CD14-positive monocyte (primary cell): ENCODE measurements around the gene SCAPER. TPM values are rescaled to one million over a fixed set of nuclear protein-coding genes. Genes with fewer than 3 reads are reported as not detected.
A peak's percentile ranks its signal among the peaks of the same experiment; 100 is the strongest.

Source experiments
- DNase-seq, 3 donors: peaks; one replicate each; pipeline ENCODE4 v3.0.0-alpha.2; 2011 to 2022
- H2AFZ ChIP-seq: 2 replicates; pipeline ENCODE4 v1.6.0; 2012; ENCODE audit warnings: mild to moderate bottlenecking, low read depth, low read length, inconsistent platforms; ENCODE audit not compliant: insufficient read depth, poor library complexity, severe bottlenecking
- H3K27ac ChIP-seq, 2 donors: 1 replicate in 1 of 2; 2 replicates in 1 of 2; pipeline ENCODE4 v1.5.1; 2012 to 2013; ENCODE audit warnings: low read length in 2 of 2, control low read depth in 1 of 2, inconsistent platforms in 1 of 2, low read depth in 1 of 2, mild to moderate bottlenecking in 1 of 2
- H3K27me3 ChIP-seq, 2 donors: one replicate each; pipeline versions ENCODE4 v1.6.0 to v1.6.1; 2011 to 2013; ENCODE audit warnings: low read length in 2 of 2; ENCODE audit not compliant: control insufficient read depth in 2 of 2, insufficient read depth in 2 of 2
- H3K36me3 ChIP-seq, 2 donors: replicated peaks in 1 of 2; 1 replicate in 1 of 2; 2 replicates in 1 of 2; pipeline versions ENCODE4 v1.5.1 to v1.6.1; 2012 to 2013; ENCODE audit warnings: low read length in 2 of 2, control low read depth in 1 of 2, inconsistent platforms in 1 of 2, mild to moderate bottlenecking in 1 of 2; ENCODE audit not compliant: insufficient read depth in 2 of 2, control insufficient read depth in 1 of 2
- H3K4me1 ChIP-seq, 2 donors: 1 replicate in 1 of 2; 2 replicates in 1 of 2; pipeline versions ENCODE4 v1.5.1 to v1.6.1; 2012 to 2013; ENCODE audit warnings: low read length in 2 of 2, control low read depth in 1 of 2, inconsistent platforms in 1 of 2, mild to moderate bottlenecking in 1 of 2, moderate library complexity in 1 of 2; ENCODE audit not compliant: insufficient read depth in 2 of 2, control insufficient read depth in 1 of 2
- H3K4me2 ChIP-seq: replicated peaks from 2 replicates; pipeline ENCODE3; 2012; ENCODE audit warnings: low read length, moderate library complexity, mild to moderate bottlenecking; ENCODE audit not compliant: poor library complexity, severe bottlenecking; ENCODE audit errors: extremely low read depth
- H3K4me3 ChIP-seq, 3 experiments: fragments of 200-600 bp in 1 of 3; sonication (generic) in 1 of 3; replicated peaks in 1 of 3; 1 replicate in 2 of 3; 2 replicates in 1 of 3; pipeline ENCODE4 v1.5.1; 2011 to 2013; ENCODE audit warnings: low read length in 3 of 3, mild to moderate bottlenecking in 3 of 3, control low read depth in 2 of 3, low read depth in 2 of 3, inconsistent platforms in 1 of 3, moderate library complexity in 1 of 3
- H3K79me2 ChIP-seq: 2 replicates; pipeline ENCODE4 v1.6.0; 2012; ENCODE audit warnings: mild to moderate bottlenecking, control low read depth, inconsistent platforms, low read length, moderate library complexity; ENCODE audit not compliant: insufficient read depth
- H3K9ac ChIP-seq: 2 replicates; pipeline ENCODE4 v1.6.0; 2017; ENCODE audit warnings: low read length, mild to moderate bottlenecking; ENCODE audit not compliant: insufficient read depth, poor library complexity, severe bottlenecking
- H3K9me3 ChIP-seq, 2 donors: replicated peaks in 1 of 2; 1 replicate in 1 of 2; 2 replicates in 1 of 2; pipeline versions ENCODE4 v1.5.1 to v1.6.1; 2012 to 2013; ENCODE audit warnings: low read length in 2 of 2, control low read depth in 1 of 2; ENCODE audit not compliant: control insufficient read depth in 1 of 2, insufficient read depth in 1 of 2
- H4K20me1 ChIP-seq: 2 replicates; pipeline ENCODE4 v1.6.0; 2012; ENCODE audit warnings: mild to moderate bottlenecking, low read length, control low read depth, moderate library complexity; ENCODE audit not compliant: insufficient read depth
- H3K27ac Mint-ChIP-seq, 7 donors: one replicate each; pipeline ENCODE4 v1.8.0; 2020; ENCODE audit warnings: mild to moderate bottlenecking in 7 of 7, mixed read lengths in 7 of 7, moderate library complexity in 6 of 7, inconsistent platforms in 2 of 7
- H3K27me3 Mint-ChIP-seq, 3 donors: one replicate each; pipeline ENCODE4 v1.8.0; 2021 to 2022; ENCODE audit warnings: low read depth in 3 of 3, mild to moderate bottlenecking in 3 of 3, mixed read lengths in 3 of 3, moderate library complexity in 3 of 3, inconsistent platforms in 1 of 3
- H3K36me3 Mint-ChIP-seq, 2 donors: one replicate each; pipeline ENCODE4 v1.8.0; 2020; ENCODE audit warnings: mixed read lengths in 2 of 2, inconsistent platforms in 1 of 2, mild to moderate bottlenecking in 1 of 2
- H3K4me1 Mint-ChIP-seq: one replicate; pipeline ENCODE4 v1.8.0; 2020; ENCODE audit warnings: mild to moderate bottlenecking, mixed read lengths
- H3K4me3 Mint-ChIP-seq, 2 donors: one replicate each; pipeline ENCODE4 v1.8.0; 2020; ENCODE audit warnings: mild to moderate bottlenecking in 2 of 2, mixed read lengths in 2 of 2, moderate library complexity in 1 of 2
- H3K9me3 Mint-ChIP-seq, 7 donors: one replicate each; pipeline ENCODE4 v1.8.0; 2020 to 2022; ENCODE audit warnings: mixed read lengths in 7 of 7, mild to moderate bottlenecking in 6 of 7, moderate library complexity in 6 of 7, inconsistent platforms in 2 of 7
- CTCF ChIP-seq: fragments of 200-600 bp; IDR thresholded peaks from one replicate; pipeline ENCODE4 v1.8.0; 2022; ENCODE audit warnings: antibody characterized with exemption, mild to moderate bottlenecking
- WGBS: methylation state at CpG from one replicate; pipeline ENCODE4 v1.1.5; 2013; ENCODE audit warnings: missing lambda C conversion rate; ENCODE audit not compliant: insufficient coverage; 5-methylcytosine and 5-hydroxymethylcytosine counted together
- intact Hi-C, 2 donors: fragments of 100-400 bp; cut with micrococcal nuclease; formaldehyde crosslinking; loops; one replicate each; pipeline versions ENCODE4 v1.15.0 to v1.15.1; 2023
- polyA plus RNA-seq, 3 donors: library from polyadenylated mRNA; depleted of rRNA in 1 of 3; unstranded in 2 of 3; stranded (reverse) in 1 of 3; fragments of 300-500 nt in 2 of 3; fragments of >200 nt in 1 of 3; fragmentation: Illumina TruSeq in 2 of 3; gene quantifications; 1 replicate in 2 of 3; 2 replicates in 1 of 3; pipeline ENCODE4 v1.2.3, GENCODE V29; 2012 to 2021

SCAPER gene
- polyA plus RNA-seq, 3 donors = 2.5 to 5.4 (median 4.2) TPM

DNA sequence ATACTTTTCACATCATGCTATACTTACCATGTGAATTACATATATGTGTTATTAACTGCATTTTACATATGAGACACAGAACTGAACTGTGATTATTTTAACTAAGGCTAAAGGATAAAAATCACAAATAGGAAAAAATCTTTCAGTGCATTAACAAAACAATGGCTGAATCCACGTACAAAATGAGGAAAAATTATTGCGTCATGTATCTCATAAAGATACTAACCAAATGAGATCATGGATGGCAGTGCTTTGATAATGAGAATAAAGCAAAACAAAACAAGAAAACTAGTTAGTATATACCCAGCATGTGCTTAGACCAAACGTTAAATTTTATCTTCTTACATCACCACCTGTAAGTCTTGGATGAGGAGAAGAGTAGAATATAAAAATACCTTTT lies 66.0 kb downstream of the SCAPER start:
- Mint-ChIP-seq H3K27ac (peak overlapping the region in 1 of 7 donors; percentile 47), H3K36me3 (peaks cover 19 to 25% of the 10 kb centered on the region in 2 donors), H3K4me1 (peaks cover 13% of the 10 kb centered on the region), H3K9me3 (peaks cover 3 to 23% (median 11%) of the 10 kb centered on the region in 7 donors), H3K4me3 (no peak overlapping the region), H3K27me3 (no peaks in the 10 kb centered on the region)
- no peaks in the 10 kb centered on the region for H3K79me2 ChIP-seq
- H4K20me1 ChIP-seq = no peaks in the 10 kb centered on the region
- no peak overlapping the region for H3K9ac ChIP-seq
- H3K27ac ChIP-seq = no peak overlapping the region
- H3K36me3 ChIP-seq = no peaks in the 10 kb centered on the region
- no peak overlapping the region for H2AFZ ChIP-seq
- no peaks in the 10 kb centered on the region for H3K9me3 ChIP-seq
- H3K27me3 ChIP-seq = no peaks in the 10 kb centered on the region
- DNase-seq = no peak
- no peaks in the 10 kb centered on the region for H3K4me1 ChIP-seq
- H3K4me2 ChIP-seq = no peak overlapping the region
- WGBS = no CpG with 5 or more reads among the region's 3 CpGs
- no peak for TF ChIP-seq CTCF
- H3K4me3 ChIP-seq = no peak overlapping the region
- intact Hi-C loops = no loop called here

GRCh38 chr15:76837474-76837873 lies 67.7 kb downstream of the SCAPER start:
- Histone ChIP-seq H3K27ac (no peak overlapping the region), H3K9ac (no peak overlapping the region), H4K20me1 (no peaks in the 10 kb centered on the region), H3K36me3 (peaks cover 0 to 8% of the 10 kb centered on the region in 2 donors), H3K27me3 (no peaks in the 10 kb centered on the region), H3K4me2 (no peak overlapping the region), H2AFZ (no peak overlapping the region), H3K9me3 (peaks cover 0 to 6% of the 10 kb centered on the region in 2 donors), H3K79me2 (no peaks in the 10 kb centered on the region), H3K4me3 (no peak overlapping the region), H3K4me1 (no peaks in the 10 kb centered on the region)
- Mint-ChIP-seq H3K4me1 (peaks cover 8% of the 10 kb centered on the region), H3K27ac (peak overlapping the region in 1 of 7 donors; percentile 52), H3K36me3 (peaks cover 29 to 35% of the 10 kb centered on the region in 2 donors), H3K27me3 (peaks cover 0 to 2% (median 0%) of the 10 kb centered on the region in 3 donors), H3K9me3 (peaks cover 15 to 38% (median 20%) of the 10 kb centered on the region in 7 donors), H3K4me3 (no peak overlapping the region)
- DNase-seq = no peak
- intact Hi-C loops = no loop called here
- WGBS = 100% methylated on average over 2 of the region's 6 CpGs
- TF ChIP-seq CTCF = no peak
